22Rv1 (cell line): ENCODE results near the gene FILIP1.
"Not testable (repeated sequence)": the region's sequence is repeated elsewhere in the genome, so short reads cannot be mapped to it uniquely, and the experiment has no call there.

ENCODE experiments used
- H3K27ac ChIP-seq: fragments of 450-650 bp; 2 replicates; pipeline ENCODE4 v1.5.1; 2017
- CTCF ChIP-seq: fragments of 450-650 bp; IDR thresholded peaks from 2 replicates; pipeline ENCODE4 v1.5.1; 2017; ENCODE audit warnings: mild to moderate bottlenecking
- ZFX ChIP-seq: fragments of 450-650 bp; IDR thresholded peaks from 2 replicates; pipeline ENCODE4 v1.6.1; 2017; ENCODE audit warnings: antibody characterized with exemption, borderline replicate concordance

Gene FILIP1

DNA sequence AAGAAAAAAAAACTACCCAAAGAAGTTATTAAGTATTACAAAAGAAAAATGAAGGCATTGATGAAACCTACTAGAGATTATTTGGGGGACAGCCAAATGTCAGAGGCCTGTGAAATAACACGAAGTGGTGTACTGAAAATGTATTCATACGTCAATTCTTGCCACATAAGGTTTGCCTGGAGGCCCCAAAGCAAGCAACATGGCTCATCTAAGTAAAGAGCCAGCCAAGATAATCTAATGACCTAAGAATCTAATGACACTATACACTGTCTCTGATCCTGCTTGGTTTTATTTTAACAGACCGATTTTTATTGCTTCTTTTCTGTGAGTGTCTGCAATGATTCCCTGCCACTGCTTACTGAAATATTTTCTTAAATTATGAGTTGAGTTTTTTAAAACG is 34.7 kb downstream of the FILIP1 start:
- H3K27ac ChIP-seq: no peak overlapping the region
- TF ChIP-seq CTCF (no peak), ZFX (no peak)

DNA sequence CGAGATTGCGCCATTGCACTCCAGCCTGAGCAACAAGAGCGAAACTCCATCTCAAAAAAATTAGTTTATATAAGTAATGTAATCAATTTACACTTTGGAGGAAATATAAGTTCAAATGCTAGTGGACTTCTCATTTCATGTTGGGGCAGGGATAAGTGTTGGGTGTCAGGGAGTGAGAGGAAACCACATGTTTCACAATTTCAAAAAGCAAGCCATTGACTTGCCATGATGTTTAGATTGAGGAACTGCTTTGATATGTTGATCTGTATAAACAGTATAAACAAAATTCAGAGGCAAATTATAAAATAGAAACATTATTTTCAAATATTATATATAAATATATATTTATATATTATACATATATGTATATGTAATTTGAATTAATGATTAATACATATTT is 42.7 kb downstream of the FILIP1 start:
- no peak for TF ChIP-seq CTCF
- no peak for TF ChIP-seq ZFX
- no peak overlapping the region for H3K27ac ChIP-seq

- TF ChIP-seq ZFX: no peak
- no peak for TF ChIP-seq CTCF
- H3K27ac ChIP-seq: no peak overlapping the region
Observed at GRCh38 chr6:75449630-75450206, 43.9 kb downstream of the FILIP1 start.

GRCh38 chr6:75446241-75446880 is 47.2 kb downstream of the FILIP1 start:
- TF ChIP-seq CTCF: no peak
- no peak for TF ChIP-seq ZFX
- H3K27ac ChIP-seq: no peak overlapping the region

DNA sequence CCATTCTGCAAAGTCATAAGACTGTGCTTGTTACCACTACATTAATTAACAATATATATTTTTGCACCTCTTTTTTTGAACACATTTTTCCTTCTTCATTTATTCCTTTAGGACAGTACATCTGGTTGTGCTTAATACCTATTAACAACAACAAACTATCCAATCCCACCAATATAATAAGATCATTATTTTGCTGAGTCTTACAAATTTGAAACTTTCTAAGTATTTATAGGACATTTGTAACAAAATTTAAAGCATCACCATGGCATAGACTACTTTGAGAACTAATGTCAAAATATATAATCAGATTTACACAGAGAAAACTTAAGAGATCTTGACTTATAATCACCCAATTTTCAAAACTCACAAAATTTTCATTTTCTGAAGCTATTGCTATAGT is 47.9 kb downstream of the FILIP1 start:
- TF ChIP-seq CTCF (no peak), ZFX (no peak)
- no peak overlapping the region for H3K27ac ChIP-seq

DNA sequence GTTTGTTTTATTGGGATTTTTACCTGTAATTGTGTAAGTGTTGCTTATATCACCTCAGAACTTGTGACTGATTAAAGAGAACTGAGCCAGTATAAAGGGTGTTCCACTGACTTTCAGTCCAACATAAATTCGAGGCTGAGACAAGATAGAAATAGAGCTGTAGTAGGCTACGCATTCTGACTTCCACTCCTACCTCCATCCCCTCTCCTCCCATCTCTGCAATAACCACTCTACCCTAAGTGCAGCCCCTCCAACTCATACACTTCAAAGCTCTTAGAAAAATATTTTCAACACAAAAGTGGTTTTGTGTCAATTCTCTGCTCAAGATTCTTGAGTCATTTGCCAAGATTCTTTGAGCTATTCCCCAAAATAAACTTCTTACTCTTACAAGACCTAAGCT is 48.7 kb downstream of the FILIP1 start:
- no peak for TF ChIP-seq CTCF
- no peak overlapping the region for H3K27ac ChIP-seq

DNA sequence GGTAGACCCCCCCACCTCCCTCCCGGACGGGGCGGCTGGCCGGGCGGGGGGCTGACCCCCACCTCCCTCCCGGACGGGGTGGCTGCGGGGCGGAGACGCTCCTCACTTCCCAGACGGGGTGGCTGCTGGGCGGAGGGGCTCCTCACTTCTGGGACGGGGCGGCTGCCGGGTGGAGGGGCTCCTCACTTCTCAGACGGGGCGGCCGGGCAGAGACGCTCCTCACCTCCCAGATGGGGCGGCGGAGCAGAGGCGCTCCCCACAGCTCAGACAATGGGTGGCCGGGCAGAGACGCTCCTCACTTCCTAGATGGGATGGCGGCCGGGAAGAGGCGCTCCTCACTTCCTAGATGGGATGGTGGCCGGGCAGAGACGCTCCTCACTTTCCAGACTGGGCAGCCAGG is 51.7 kb downstream of the FILIP1 start:
- H3K27ac ChIP-seq: not testable (repeated sequence)

GRCh38 chr6:75441479-75441878 is 52.1 kb downstream of the FILIP1 start:
- not testable (repeated sequence) for H3K27ac ChIP-seq
